Stimulated activated naive CD8-positive, alpha-beta T cell treated with anti-CD3 and anti-CD28 coated beads, Interleukin-15, amount 100 ng/mL, for 72 hours (primary cell): ENCODE measurements around the gene MRPS6.

Experiments used
- ATAC-seq: fragments of 150-1000 bp; cut with Tn5 transposase; 2 replicates; pipeline ENCODE4 v1.10.0; 2021; ENCODE audit warnings: mild to moderate bottlenecking, moderate library complexity
- DNase-seq, 2 donors: peaks; one replicate each; pipeline ENCODE4 v3.0.0; 2021 to 2022
- H3K27ac Mint-ChIP-seq, 2 donors: one replicate each; pipeline ENCODE4 v1.8.0; 2022; ENCODE audit warnings: mild to moderate bottlenecking in 2 of 2, mixed read lengths in 2 of 2, moderate library complexity in 2 of 2
- H3K27me3 Mint-ChIP-seq: one replicate; pipeline ENCODE4 v1.8.0; 2022; ENCODE audit warnings: mixed read lengths
- H3K4me1 Mint-ChIP-seq: one replicate; pipeline ENCODE4 v1.8.0; 2022; ENCODE audit warnings: mild to moderate bottlenecking, mixed read lengths
- H3K4me3 Mint-ChIP-seq, 2 donors: one replicate each; pipeline ENCODE4 v1.8.0; 2022; ENCODE audit warnings: mild to moderate bottlenecking in 2 of 2, mixed read lengths in 2 of 2, moderate library complexity in 1 of 2
- H3K9me3 Mint-ChIP-seq, 2 donors: one replicate each; pipeline ENCODE4 v1.8.0; 2022; ENCODE audit warnings: mixed read lengths in 2 of 2

Gene MRPS6

GRCh38 chr21:34158866-34159835 is 85.8 kb downstream of the MRPS6 start:
- H3K4me3 Mint-ChIP-seq, result no peak overlapping the region
- ATAC-seq (no peak), DNase-seq (no peak)
- H3K9me3 Mint-ChIP-seq, result peaks cover 13 to 18% of the 10 kb centered on the region in 2 donors
- H3K4me1 Mint-ChIP-seq, result peaks cover 36% of the 10 kb centered on the region
- H3K27me3 Mint-ChIP-seq, result no peaks in the 10 kb centered on the region
- H3K27ac Mint-ChIP-seq, result no peak overlapping the region

- no peaks in the 10 kb centered on the region for H3K4me1 Mint-ChIP-seq
- ATAC-seq (no peak), DNase-seq (no peak)
- H3K27me3 Mint-ChIP-seq, result no peaks in the 10 kb centered on the region
- H3K9me3 Mint-ChIP-seq, result peaks cover 41 to 78% of the 10 kb centered on the region in 2 donors
- H3K27ac Mint-ChIP-seq, result no peak overlapping the region
- H3K4me3 Mint-ChIP-seq, result no peak overlapping the region
Measured at GRCh38 chr21:34166468-34166867, 93.1 kb downstream of the MRPS6 start.

GRCh38 chr21:34170886-34171285 is 97.5 kb downstream of the MRPS6 start:
- DNase-seq, result no peak
- H3K4me1 Mint-ChIP-seq, result no peaks in the 10 kb centered on the region
- no peak for ATAC-seq
- no peak overlapping the region for H3K4me3 Mint-ChIP-seq
- H3K27me3 Mint-ChIP-seq, result no peaks in the 10 kb centered on the region
- no peak overlapping the region for H3K27ac Mint-ChIP-seq
- peaks cover 45 to 86% of the 10 kb centered on the region in 2 donors for H3K9me3 Mint-ChIP-seq

GRCh38 chr21:34174470-34174869 is 101.1 kb downstream of the MRPS6 start:
- Mint-ChIP-seq H3K27me3 (no peaks in the 10 kb centered on the region), H3K4me1 (peaks cover 8% of the 10 kb centered on the region), H3K9me3 (peaks cover 19 to 59% of the 10 kb centered on the region in 2 donors), H3K27ac (no peak overlapping the region), H3K4me3 (no peak overlapping the region)
- ATAC-seq (no peak), DNase-seq (no peak)

GRCh38 chr21:34176448-34176847 is 103.1 kb downstream of the MRPS6 start:
- Mint-ChIP-seq H3K9me3 (peaks cover 19 to 44% of the 10 kb centered on the region in 2 donors), H3K4me3 (no peak overlapping the region), H3K4me1 (peaks cover 8% of the 10 kb centered on the region), H3K27ac (no peak overlapping the region), H3K27me3 (no peaks in the 10 kb centered on the region)
- no peak for ATAC-seq
- DNase-seq, result no peak

- Mint-ChIP-seq H3K4me3 (no peak overlapping the region), H3K27me3 (no peaks in the 10 kb centered on the region), H3K4me1 (peaks cover 8% of the 10 kb centered on the region), H3K9me3 (peaks cover 11 to 28% of the 10 kb centered on the region in 2 donors), H3K27ac (no peak overlapping the region)
- peak; percentile 80 for ATAC-seq
- no peak for DNase-seq
Measured at GRCh38 chr21:34177919-34178567, 104.7 kb downstream of the MRPS6 start.

GRCh38 chr21:34179204-34179935 is 106.0 kb downstream of the MRPS6 start:
- Mint-ChIP-seq H3K4me3 (no peak overlapping the region), H3K27ac (no peak overlapping the region), H3K9me3 (peaks cover 0 to 15% of the 10 kb centered on the region in 2 donors), H3K4me1 (peaks cover 8% of the 10 kb centered on the region), H3K27me3 (no peaks in the 10 kb centered on the region)
- no peak for DNase-seq
- ATAC-seq, result no peak

- peaks cover 0 to 7% of the 10 kb centered on the region in 2 donors for H3K9me3 Mint-ChIP-seq
- H3K27me3 Mint-ChIP-seq, result no peaks in the 10 kb centered on the region
- H3K4me1 Mint-ChIP-seq, result peaks cover 8% of the 10 kb centered on the region
- no peak for DNase-seq
- H3K4me3 Mint-ChIP-seq, result no peak overlapping the region
- H3K27ac Mint-ChIP-seq, result no peak overlapping the region
- ATAC-seq, result no peak
Measured at GRCh38 chr21:34180407-34180806, 107.0 kb downstream of the MRPS6 start.

- ATAC-seq (no peak), DNase-seq (no peak)
- Mint-ChIP-seq H3K4me3 (no peak overlapping the region), H3K27me3 (no peaks in the 10 kb centered on the region), H3K4me1 (peaks cover 8% of the 10 kb centered on the region), H3K9me3 (peaks cover 0 to 7% of the 10 kb centered on the region in 2 donors), H3K27ac (no peak overlapping the region)
Measured at GRCh38 chr21:34180826-34181359, 107.5 kb downstream of the MRPS6 start.

- Mint-ChIP-seq H3K27ac (no peak overlapping the region), H3K27me3 (no peaks in the 10 kb centered on the region), H3K9me3 (peaks cover 0 to 7% of the 10 kb centered on the region in 2 donors), H3K4me1 (peaks cover 8% of the 10 kb centered on the region), H3K4me3 (no peak overlapping the region)
- DNase-seq (no peak), ATAC-seq (no peak)
Measured at GRCh38 chr21:34181431-34182039, 108.2 kb downstream of the MRPS6 start.

- DNase-seq (no peak), ATAC-seq (no peak)
- Mint-ChIP-seq H3K27me3 (no peaks in the 10 kb centered on the region), H3K27ac (no peak overlapping the region), H3K4me3 (no peak overlapping the region), H3K9me3 (peaks cover 0 to 4% of the 10 kb centered on the region in 2 donors), H3K4me1 (peaks cover 8% of the 10 kb centered on the region)
Measured at GRCh38 chr21:34182436-34182835, 109.1 kb downstream of the MRPS6 start.

GRCh38 chr21:34183331-34183928 is 110.1 kb downstream of the MRPS6 start:
- no peaks in the 10 kb centered on the region for H3K9me3 Mint-ChIP-seq
- H3K4me3 Mint-ChIP-seq, result no peak overlapping the region
- DNase-seq (no peak), ATAC-seq (no peak)
- no peak overlapping the region for H3K27ac Mint-ChIP-seq
- no peaks in the 10 kb centered on the region for H3K27me3 Mint-ChIP-seq
- peaks cover 3% of the 10 kb centered on the region for H3K4me1 Mint-ChIP-seq

GRCh38 chr21:34184232-34184631 is 110.9 kb downstream of the MRPS6 start:
- Mint-ChIP-seq H3K9me3 (peaks cover 2 to 7% of the 10 kb centered on the region in 2 donors), H3K27me3 (no peaks in the 10 kb centered on the region), H3K4me1 (peaks cover 1% of the 10 kb centered on the region), H3K27ac (no peak overlapping the region), H3K4me3 (no peak overlapping the region)
- DNase-seq, result no peak
- ATAC-seq, result no peak

GRCh38 chr21:34185026-34185750 is 111.8 kb downstream of the MRPS6 start:
- H3K4me3 Mint-ChIP-seq, result no peak overlapping the region
- H3K27ac Mint-ChIP-seq, result no peak overlapping the region
- DNase-seq (no peak), ATAC-seq (no peak)
- H3K27me3 Mint-ChIP-seq, result no peaks in the 10 kb centered on the region
- H3K4me1 Mint-ChIP-seq, result peaks cover 9% of the 10 kb centered on the region
- H3K9me3 Mint-ChIP-seq, result peaks cover 8 to 15% of the 10 kb centered on the region in 2 donors
